GM21447 (cell line): Measurements from ENCODE around the gene KDM7A.
A peak's percentile ranks its signal among the peaks of the same experiment; 100 is the strongest.

Experiments
- ATAC-seq: cut with Tn5 transposase; IDR thresholded peaks from one replicate; pipeline ENCODE4 v1.9.1; 2021; ENCODE audit not compliant: unreplicated experiment

Gene KDM7A

DNA sequence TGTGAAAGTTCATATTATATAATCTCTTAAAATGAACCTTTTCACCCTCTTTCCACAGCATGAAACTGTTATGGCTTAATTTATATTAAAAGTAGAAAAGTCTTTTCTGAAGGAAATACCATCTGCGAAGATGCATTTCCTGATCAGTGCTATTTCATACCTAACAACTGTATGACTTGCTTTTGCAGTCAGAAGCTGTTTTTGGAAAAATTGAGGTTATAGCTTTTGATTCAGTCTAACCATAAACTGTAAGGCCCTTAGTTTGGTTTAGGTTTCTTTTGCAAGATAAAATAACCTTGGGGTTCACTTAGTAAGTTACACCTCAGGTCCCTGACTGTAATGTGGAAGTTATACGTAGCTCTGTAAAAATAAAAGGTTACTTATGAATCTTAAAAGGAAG, 91.3 kb downstream of the KDM7A start:
- ATAC-seq: no peak

- ATAC-seq: peak; percentile 93
Observed at GRCh38 chr7:140084972-140085371, 91.8 kb downstream of the KDM7A start.

GRCh38 chr7:140084142-140084655, 92.6 kb downstream of the KDM7A start:
- no peak for ATAC-seq

- no peak for ATAC-seq
Observed at GRCh38 chr7:140082770-140083169, 94.0 kb downstream of the KDM7A start.

GRCh38 chr7:140081774-140082425, 94.9 kb downstream of the KDM7A start:
- ATAC-seq: no peak

- no peak for ATAC-seq
Observed at GRCh38 chr7:140080919-140081318, 95.9 kb downstream of the KDM7A start.

DNA sequence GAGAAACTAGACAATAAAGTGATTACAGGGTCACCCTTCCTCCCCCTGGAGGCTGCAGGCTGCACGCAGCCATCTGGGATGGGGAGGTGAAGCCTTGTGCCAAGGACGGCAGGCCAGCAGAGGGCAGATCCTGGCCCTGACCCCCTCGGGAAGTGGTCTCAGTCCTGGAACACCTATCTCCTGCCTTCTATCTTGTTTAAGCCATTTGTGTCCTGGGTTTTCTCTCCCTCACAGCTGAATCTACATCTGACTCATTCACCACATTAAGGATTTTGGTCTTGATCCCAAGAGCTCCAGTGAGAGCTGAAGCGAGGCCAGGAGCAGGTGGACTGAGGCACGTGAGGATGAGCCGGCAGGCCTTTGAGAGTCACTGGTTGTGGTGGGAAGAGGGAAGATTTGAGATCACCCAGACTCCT, 97.7 kb downstream of the KDM7A start:
- no peak for ATAC-seq

DNA sequence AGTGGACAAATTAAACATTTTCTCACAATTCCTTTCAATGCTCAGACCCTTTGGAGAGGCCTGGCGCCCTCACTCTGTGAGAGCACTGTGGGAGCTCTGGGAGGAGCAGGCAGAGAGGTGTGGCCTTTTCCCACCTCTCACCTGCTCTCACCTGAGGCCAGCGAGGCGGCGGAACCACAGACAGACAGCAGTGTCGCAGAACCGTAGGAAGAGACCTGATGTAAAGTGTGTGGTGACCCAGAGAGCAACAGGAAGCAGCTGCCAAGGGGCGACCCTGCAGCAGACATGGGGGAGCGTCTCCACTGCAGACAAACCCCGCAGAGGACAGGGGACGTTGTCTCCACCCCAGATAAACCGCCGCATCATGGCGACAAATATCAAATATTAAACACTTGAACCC, 98.4 kb downstream of the KDM7A start:
- no peak for ATAC-seq

GRCh38 chr7:140074780-140075179, 102.0 kb downstream of the KDM7A start:
- ATAC-seq: no peak

DNA sequence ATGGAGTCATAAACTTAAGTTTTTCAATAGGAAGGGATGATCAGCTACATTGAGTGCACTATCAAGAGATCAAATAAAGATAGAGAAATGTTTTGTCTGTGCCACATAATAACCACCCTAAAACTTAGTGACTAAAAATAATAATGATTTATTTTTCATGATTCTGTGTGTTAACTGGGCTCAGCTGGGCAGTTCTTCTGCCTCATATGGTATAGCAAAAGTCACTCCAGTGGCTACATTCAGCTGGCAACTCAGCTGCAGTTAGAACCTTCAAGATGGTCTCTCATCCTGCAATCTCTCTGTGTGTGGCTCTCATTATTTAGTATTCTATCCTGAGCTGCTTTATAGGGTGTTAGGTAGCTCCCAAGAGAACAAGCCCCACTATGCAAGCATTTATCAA, 106.2 kb downstream of the KDM7A start:
- ATAC-seq: no peak

DNA sequence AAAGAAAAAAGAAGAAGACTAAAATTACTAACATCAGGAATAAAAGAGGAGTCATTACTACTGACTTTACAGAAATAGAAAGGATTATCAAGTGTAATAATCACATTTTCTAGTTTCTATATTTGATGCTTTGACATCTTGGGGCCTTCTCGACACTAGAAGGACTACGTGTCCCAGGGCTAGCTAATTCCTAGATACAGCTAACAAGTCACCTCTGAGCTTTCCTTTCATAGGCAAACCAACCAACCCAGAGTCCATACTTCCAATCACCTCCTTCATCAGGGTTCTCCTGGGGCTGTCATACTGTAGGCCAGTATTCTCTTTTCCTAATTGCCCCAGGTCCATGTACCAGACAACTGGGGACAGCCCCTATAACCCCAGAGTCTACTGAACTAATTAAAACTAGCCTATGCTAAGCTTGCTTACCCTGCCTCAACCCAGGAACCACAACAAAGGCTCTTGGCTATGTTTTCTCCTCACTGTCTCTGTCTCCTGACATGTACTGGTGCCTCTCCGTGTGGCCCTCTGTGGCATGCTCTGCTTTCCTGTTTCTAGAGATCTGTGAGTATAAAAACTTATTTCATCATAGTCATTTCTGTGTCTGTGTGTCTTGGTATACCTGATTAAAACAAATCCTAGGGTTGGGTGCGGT, 107.4 kb downstream of the KDM7A start:
- ATAC-seq: no peak

DNA sequence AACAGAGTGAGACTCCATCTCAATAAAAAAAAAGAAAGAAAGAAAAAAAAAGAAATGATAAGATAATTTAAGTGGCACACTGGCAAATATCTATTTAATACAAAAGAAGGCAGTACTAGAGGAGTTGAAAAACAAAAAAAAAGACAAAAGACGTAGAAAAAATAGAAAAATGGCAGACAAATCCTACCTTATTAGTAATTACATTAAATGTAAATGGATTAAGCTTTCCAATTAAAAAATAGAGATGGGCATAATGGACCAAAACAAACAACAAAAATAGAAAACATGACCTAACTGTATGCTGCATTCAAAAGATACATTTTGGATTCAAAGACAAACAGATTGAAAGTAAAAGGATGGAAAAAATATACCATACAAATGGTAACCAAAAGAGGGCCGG, 108.8 kb downstream of the KDM7A start:
- ATAC-seq: no peak

GRCh38 chr7:140067052-140067451, 109.7 kb downstream of the KDM7A start:
- no peak for ATAC-seq

GRCh38 chr7:140062528-140063299, 114.1 kb downstream of the KDM7A start, which contains the start of gene PARP12:
TSS of gene PARP12 (minus strand) at chr7:140062951. CDS start at chr7:140062847, 104 bp downstream.
- peak; percentile 92 for ATAC-seq

DNA sequence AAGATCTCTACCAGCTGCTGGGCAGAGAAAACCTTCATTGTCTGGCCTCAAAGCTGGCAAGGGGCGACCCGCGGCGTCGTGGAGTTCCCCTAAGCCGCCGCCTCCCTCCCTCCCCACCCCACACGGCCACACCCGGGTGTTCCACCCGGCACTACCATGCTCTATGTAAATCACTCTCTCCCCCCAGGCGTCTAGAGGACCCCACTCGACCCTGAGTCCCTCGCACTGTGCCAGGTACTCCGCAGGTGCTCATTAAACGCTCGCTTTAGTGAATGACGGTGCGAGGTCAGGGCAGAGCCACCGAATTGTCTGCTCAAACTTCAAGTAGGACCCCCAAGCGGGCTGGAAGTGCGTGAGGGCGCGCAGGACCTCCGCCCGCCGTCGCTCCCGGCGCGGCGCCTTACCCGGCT, 114.7 kb downstream of the KDM7A start:
- peak; percentile 36 for ATAC-seq

DNA sequence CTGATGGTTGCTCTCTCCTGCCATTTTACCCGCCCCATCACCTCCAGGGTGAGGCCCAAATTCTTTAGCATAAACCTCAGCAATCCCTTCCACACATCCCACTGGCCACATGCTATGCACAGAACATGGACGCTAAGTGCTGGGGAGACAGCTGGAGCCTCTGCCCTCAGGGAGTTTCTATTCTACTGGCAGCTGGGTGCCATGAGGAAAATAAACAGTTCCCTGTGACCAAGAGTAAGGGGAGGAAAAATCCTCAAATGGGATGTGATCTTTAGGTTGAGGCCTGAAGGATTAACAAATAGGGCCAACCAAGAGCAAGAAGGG, 115.2 kb downstream of the KDM7A start:
- ATAC-seq: no peak

- ATAC-seq: no peak
Observed at GRCh38 chr7:140060788-140061606, 115.8 kb downstream of the KDM7A start.

- ATAC-seq: no peak
Observed at GRCh38 chr7:140060243-140060630, 116.5 kb downstream of the KDM7A start.

- no peak for ATAC-seq
Observed at GRCh38 chr7:140059273-140060242, 117.2 kb downstream of the KDM7A start.

GRCh38 chr7:140058517-140058916, 118.3 kb downstream of the KDM7A start:
- no peak for ATAC-seq
